IMR-90 (cell line): ENCODE data around the gene TTC21B. TPM values are rescaled to one million over a fixed set of nuclear protein-coding genes. Genes with fewer than 3 reads are reported as not detected.

Experiments
- ATAC-seq: fragments of 200-7000 bp; cut with Tn5 transposase; 2 replicates; pipeline ENCODE4 v1.9.1; 2020; ENCODE audit warnings: low read depth, mild to moderate bottlenecking, moderate library complexity
- BruUV-seq: library from RNA; stranded (reverse); fragments of 400-500 nt; replicated peaks from 2 replicates; lab custom pipeline; 2021; lab: Mats Ljungman, UMichigan
- CTCF ChIA-PET: fragments of 300-600 bp; formaldehyde crosslinking; extraction: SDS; loops from one replicate; lab custom pipeline; 2021; ENCODE audit warnings: antibody characterized with exemption; lab: Yijun Ruan, JAX
- POLR2A ChIA-PET: fragments of 300-600 bp; sonication (Branson Sonifier 250); formaldehyde crosslinking; loops from one replicate; lab custom pipeline; 2022; ENCODE audit warnings: antibody characterized with exemption; ENCODE audit not compliant: unreplicated experiment; lab: Charles Lee
- DNase-seq: peaks from one replicate; pipeline ENCODE4 v3.0.0; 2013
- H2AFZ ChIP-seq: replicated peaks from 2 replicates; pipeline ENCODE3; 2013; ENCODE audit warnings: low read length, mild to moderate bottlenecking; ENCODE audit not compliant: poor library complexity
- H2AK5ac ChIP-seq: 2 replicates; pipeline ENCODE4 v1.6.1; 2013; ENCODE audit warnings: low read depth, low read length, inconsistent platforms
- H2AK9ac ChIP-seq: replicated peaks from 2 replicates; pipeline ENCODE3; 2013; ENCODE audit warnings: mild to moderate bottlenecking, low read depth, low read length, moderate library complexity; ENCODE audit not compliant: poor library complexity
- H2BK120ac ChIP-seq: 2 replicates; pipeline ENCODE4 v1.6.1; 2013; ENCODE audit warnings: low read depth, low read length, inconsistent platforms
- H2BK15ac ChIP-seq: 3 replicates; pipeline ENCODE4 v1.6.1; 2013; ENCODE audit warnings: low read depth, low read length, inconsistent platforms
- H2BK20ac ChIP-seq: 2 replicates; pipeline ENCODE4 v1.6.1; 2013; ENCODE audit warnings: low read depth, mild to moderate bottlenecking, inconsistent platforms, low read length, moderate library complexity
- H2BK5ac ChIP-seq: 2 replicates; pipeline ENCODE4 v1.6.1; 2013; ENCODE audit warnings: mild to moderate bottlenecking, low read depth, low read length, inconsistent platforms; ENCODE audit not compliant: poor library complexity, severe bottlenecking
- H3K14ac ChIP-seq: replicated peaks from 2 replicates; pipeline ENCODE4 v1.6.1; 2013; ENCODE audit warnings: low read depth, low read length, inconsistent platforms
- H3K18ac ChIP-seq: 2 replicates; pipeline ENCODE4 v1.6.1; 2013; ENCODE audit warnings: low read depth, low read length, control low read depth
- H3K23ac ChIP-seq: 2 replicates; pipeline ENCODE4 v1.6.1; 2013; ENCODE audit warnings: low read depth, low read length, inconsistent platforms
- H3K27ac ChIP-seq: 2 replicates; pipeline ENCODE4 v1.5.1; 2013; ENCODE audit warnings: mild to moderate bottlenecking, control low read depth, low read length; ENCODE audit not compliant: insufficient read depth
- H3K27me3 ChIP-seq: 2 replicates; pipeline ENCODE4 v1.6.1; 2013; ENCODE audit warnings: low read length; ENCODE audit not compliant: control insufficient read depth, insufficient read depth
- H3K36me3 ChIP-seq: 2 replicates; pipeline ENCODE4 v1.6.1; 2013; ENCODE audit warnings: low read length, mixed read lengths; ENCODE audit not compliant: control insufficient read depth, insufficient read depth
- H3K4ac ChIP-seq: 2 replicates; pipeline ENCODE4 v1.6.1; 2013; ENCODE audit warnings: low read depth, low read length, inconsistent platforms
- H3K4me1 ChIP-seq: 2 replicates; pipeline ENCODE4 v1.6.1; 2013; ENCODE audit warnings: low read length, mixed read lengths; ENCODE audit not compliant: control insufficient read depth, insufficient read depth
- H3K4me2 ChIP-seq: 2 replicates; pipeline ENCODE4 v1.6.1; 2013; ENCODE audit warnings: low read depth, mild to moderate bottlenecking, control low read depth, low read length, moderate library complexity
- H3K4me3 ChIP-seq: 2 replicates; pipeline ENCODE4 v1.5.1; 2013; ENCODE audit warnings: low read depth, mild to moderate bottlenecking, control low read depth, low read length, moderate library complexity; ENCODE audit not compliant: insufficient read depth
- H3K56ac ChIP-seq: 2 replicates; pipeline ENCODE4 v1.6.1; 2013; ENCODE audit warnings: low read length, inconsistent platforms; ENCODE audit not compliant: insufficient read depth; ENCODE audit errors: extremely low read depth
- H3K79me1 ChIP-seq, 2 experiments: 2 replicates each; pipeline ENCODE4 v1.6.1; 2013; ENCODE audit warnings: low read length in 2 of 2, inconsistent platforms in 1 of 2, low read depth in 1 of 2
- H3K9ac ChIP-seq: 2 replicates; pipeline ENCODE4 v1.6.1; 2013; ENCODE audit warnings: low read depth, low read length, control low read depth
- H3K9me1 ChIP-seq: 2 replicates; pipeline ENCODE4 v1.6.1; 2013; ENCODE audit warnings: low read length, inconsistent platforms; ENCODE audit not compliant: insufficient read depth
- H3K9me3 ChIP-seq: 2 replicates; pipeline ENCODE4 v1.6.1; 2013; ENCODE audit warnings: low read length; ENCODE audit not compliant: control insufficient read depth, insufficient read depth
- H4K20me1 ChIP-seq: 2 replicates; pipeline ENCODE4 v1.6.1; 2013; ENCODE audit warnings: low read length, inconsistent platforms; ENCODE audit not compliant: insufficient read depth
- H4K5ac ChIP-seq: 2 replicates; pipeline ENCODE4 v1.6.1; 2013; ENCODE audit warnings: mild to moderate bottlenecking, low read depth, low read length, control low read depth
- H4K8ac ChIP-seq, 2 experiments: 2 replicates each; pipeline ENCODE4 v1.6.1; 2013; ENCODE audit warnings: low read depth in 2 of 2, low read length in 2 of 2, control low read depth in 1 of 2, inconsistent platforms in 1 of 2
- H4K91ac ChIP-seq: 2 replicates; pipeline ENCODE4 v1.6.1; 2013; ENCODE audit warnings: low read depth, low read length, inconsistent platforms; ENCODE audit not compliant: insufficient read depth
- CEBPB ChIP-seq: IDR thresholded peaks from 2 replicates; pipeline ENCODE4 v1.6.1; 2012; ENCODE audit warnings: low read depth, low read length, improper control_type of control experiment
- MAFK ChIP-seq: IDR thresholded peaks from 2 replicates; pipeline ENCODE4 v1.6.1; 2012; ENCODE audit warnings: low read depth, low read length, improper control_type of control experiment
- NFE2L2 ChIP-seq: fragments of 150-350 bp; IDR thresholded peaks from 2 replicates; pipeline ENCODE4 v1.6.1; 2016; ENCODE audit warnings: low read depth, mild to moderate bottlenecking, low read length
- RAD21 ChIP-seq: IDR thresholded peaks from 2 replicates; pipeline ENCODE4 v1.6.1; 2012; ENCODE audit warnings: low read length, improper control_type of control experiment
- WGBS, 2 experiments: methylation state at CpG; one replicate each; pipeline versions ENCODE4 v1.1.5 to v1.1.7; 2013; ENCODE audit warnings: missing lambda C conversion rate in 2 of 2; ENCODE audit not compliant: insufficient read length in 1 of 2; ENCODE audit errors: extremely low coverage in 2 of 2; 5-methylcytosine and 5-hydroxymethylcytosine counted together
- dilution Hi-C: fragments of 300-500 bp; cut with HindIII; formaldehyde crosslinking; loops from one replicate; pipeline ENCODE4 v1.14.3; 2018; ENCODE audit warnings: low sequenced_read_pairs; ENCODE audit not compliant: unreplicated experiment
- in situ Hi-C: fragments of 300-500 bp; cut with MboI; formaldehyde crosslinking; loops from 3 replicates; pipeline ENCODE4 v1.14.3; 2019; ENCODE audit warnings: low sequenced_read_pairs, inconsistent platforms, mixed read lengths
- intact Hi-C: fragments of 100-400 bp; cut with micrococcal nuclease; formaldehyde crosslinking; loops from 2 replicates; pipeline ENCODE4 v1.10.0; 2022
- polyA plus RNA-seq, 3 experiments: library from polyadenylated mRNA; depleted of rRNA; stranded (reverse); fragments of >200 nt; gene quantifications; 2 replicates each; pipeline ENCODE4 v1.2.3, GENCODE V29; 2012; ENCODE audit warnings: low replicate concordance in 1 of 3
- total RNA-seq: library from RNA; depleted of rRNA; stranded (reverse); fragments of >200 nt; gene quantifications from 2 replicates; pipeline ENCODE4 v1.2.3, GENCODE V29; 2012
- TF ChIP-seq, protein P1 (sequence below): conservative IDR thresholded peaks from 2 replicates; pipeline ENCODE4 v1.5.1; 2012; ENCODE audit warnings: mild to moderate bottlenecking, low read depth, low read length, improper control_type of control experiment

TTC21B gene
- total and polyA plus RNA-seq, 2 of the 4 experiments (the other 2 are of a cell fraction), result 8.0 to 17.2 TPM

DNA sequence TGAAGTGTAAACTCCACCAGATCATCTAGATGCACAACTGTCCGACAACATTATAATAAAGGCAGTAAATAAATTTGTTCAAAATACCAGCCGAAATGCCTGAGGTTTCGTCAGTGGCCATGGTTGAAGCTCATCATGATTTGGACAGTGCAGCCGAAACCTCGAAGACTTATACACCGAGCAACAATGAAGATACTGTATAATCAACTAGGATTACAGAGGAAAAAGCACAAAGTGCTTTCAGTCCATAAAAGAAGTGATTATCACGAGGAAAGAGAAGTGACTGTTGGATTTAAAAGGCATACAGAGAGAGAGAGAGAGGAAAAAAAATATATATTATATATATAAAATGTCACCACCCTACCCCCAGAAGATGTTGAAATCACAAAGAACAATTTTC, 107.5 kb downstream of the TTC21B start:
- Histone ChIP-seq H2BK5ac (no peak overlapping the region), H2AFZ (no peak overlapping the region), H3K18ac (no peak overlapping the region), H4K5ac (no peak overlapping the region), H3K4me2 (no peak overlapping the region), H2BK15ac (no peak overlapping the region), H3K79me1 (no peaks in the 10 kb centered on the region), H4K8ac (no peak overlapping the region), H2BK120ac (no peak overlapping the region), H4K20me1 (no peaks in the 10 kb centered on the region), H3K9ac (no peak overlapping the region), H3K4me1 (no peaks in the 10 kb centered on the region), H3K14ac (no peak overlapping the region), H4K91ac (no peak overlapping the region), H3K4me3 (no peak overlapping the region), H3K27me3 (no peaks in the 10 kb centered on the region), H3K9me3 (no peaks in the 10 kb centered on the region), H3K27ac (no peak overlapping the region), H3K4ac (no peak overlapping the region), H3K9me1 (0 out of 2 replicates have a peak, but pooled peaks cover 2% of the 10 kb centered on the region), H2BK20ac (no peak overlapping the region), H3K56ac (no peak overlapping the region), H2AK5ac (no peak overlapping the region), H3K23ac (no peak overlapping the region), H3K36me3 (no peaks in the 10 kb centered on the region), H2AK9ac (no peak overlapping the region)
- TF ChIP-seq RAD21 (no peak), NFE2L2 (no peak), MAFK (no peak), CEBPB (no peak)
- TF ChIP-seq, protein P1, sequence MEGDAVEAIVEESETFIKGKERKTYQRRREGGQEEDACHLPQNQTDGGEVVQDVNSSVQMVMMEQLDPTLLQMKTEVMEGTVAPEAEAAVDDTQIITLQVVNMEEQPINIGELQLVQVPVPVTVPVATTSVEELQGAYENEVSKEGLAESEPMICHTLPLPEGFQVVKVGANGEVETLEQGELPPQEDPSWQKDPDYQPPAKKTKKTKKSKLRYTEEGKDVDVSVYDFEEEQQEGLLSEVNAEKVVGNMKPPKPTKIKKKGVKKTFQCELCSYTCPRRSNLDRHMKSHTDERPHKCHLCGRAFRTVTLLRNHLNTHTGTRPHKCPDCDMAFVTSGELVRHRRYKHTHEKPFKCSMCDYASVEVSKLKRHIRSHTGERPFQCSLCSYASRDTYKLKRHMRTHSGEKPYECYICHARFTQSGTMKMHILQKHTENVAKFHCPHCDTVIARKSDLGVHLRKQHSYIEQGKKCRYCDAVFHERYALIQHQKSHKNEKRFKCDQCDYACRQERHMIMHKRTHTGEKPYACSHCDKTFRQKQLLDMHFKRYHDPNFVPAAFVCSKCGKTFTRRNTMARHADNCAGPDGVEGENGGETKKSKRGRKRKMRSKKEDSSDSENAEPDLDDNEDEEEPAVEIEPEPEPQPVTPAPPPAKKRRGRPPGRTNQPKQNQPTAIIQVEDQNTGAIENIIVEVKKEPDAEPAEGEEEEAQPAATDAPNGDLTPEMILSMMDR, result no peak
- in situ Hi-C loops, result no loop called here
- CTCF ChIA-PET, result no interaction called here
- BruUV-seq, result no TSS peak
- no CpG with 5 or more reads among the region's 7 CpGs for WGBS, 2 experiments
- dilution Hi-C loops, result no loop called here
- DNase-seq (no peak), ATAC-seq (no peak)
- intact Hi-C loops, result no loop called here
- POLR2A ChIA-PET, result interaction anchor here (0.6 kb wide), 1 partner anchor 212 kb away, joined by 3 read pairs; no protein-coding TSS in a partner anchor
